HepG2 (cell line): Measurements from ENCODE around the gene ATP6V1C2. TPM values are rescaled to one million over a fixed set of nuclear protein-coding genes. Genes with fewer than 3 reads are reported as not detected.
A peak's percentile ranks its signal among the peaks of the same experiment; 100 is the strongest.

Experiments used
- ATAC-seq: fragments of 200-7000 bp; cut with Tn5 transposase; 3 replicates; pipeline ENCODE4 v1.9.1; 2020; ENCODE audit warnings: mild to moderate bottlenecking, moderate library complexity
- BruUV-seq: library from RNA; stranded (reverse); fragments of 400-500 nt; replicated peaks from 2 replicates; lab custom pipeline; 2021; lab: Mats Ljungman, UMichigan
- CTCF ChIA-PET: fragments of 300-600 bp; formaldehyde crosslinking; extraction: SDS; loops from one replicate; lab custom pipeline; 2021; ENCODE audit warnings: low total read pairs, inconsistent platforms, low intra/inter-chr PET ratio; lab: Yijun Ruan, JAX
- POLR2A ChIA-PET: fragments of 350-600 bp; sonication (Branson Sonifier 250); formaldehyde crosslinking; loops from one replicate; lab custom pipeline; 2020; ENCODE audit warnings: antibody characterized with exemption, inconsistent platforms; lab: Yijun Ruan, JAX
- DNase-seq: peaks from one replicate; pipeline ENCODE4 v3.0.0-alpha.2; 2015; ENCODE audit warnings: low spot score
- FAIRE-seq: peaks from 3 replicates; lab custom pipeline; 2011; peaks lifted over from hg19 to GRCh38; lab: Jason Lieb, UNC
- H2AFZ ChIP-seq: one replicate; pipeline ENCODE4 v1.6.1; 2011; ENCODE audit warnings: low read length, inconsistent platforms
- H3K27ac ChIP-seq: fragments of 300-600 bp; 3 replicates; pipeline ENCODE4 v1.8.0; 2011; ENCODE audit warnings: mixed run types, mild to moderate bottlenecking, mixed read lengths, low read length, inconsistent platforms; ENCODE audit not compliant: insufficient read depth; ENCODE audit errors: extremely low read length
- H3K27me3 ChIP-seq, 2 experiments: fragments of 200-600 bp in 1 of 2; 2 replicates in 1 of 2; 3 replicates in 1 of 2; pipeline versions ENCODE4 v1.6.0 to v1.8.0; 2011; ENCODE audit warnings: low read length in 2 of 2, mild to moderate bottlenecking in 2 of 2, moderate library complexity in 2 of 2, inconsistent platforms in 1 of 2; ENCODE audit not compliant: insufficient read depth in 2 of 2, control insufficient read depth in 1 of 2
- H3K36me3 ChIP-seq, 2 experiments: fragments of 200-600 bp in 1 of 2; replicated peaks in 1 of 2; 2 replicates in 1 of 2; 3 replicates in 1 of 2; pipeline versions ENCODE4 v1.5.1 to v1.8.0; 2011; ENCODE audit warnings: low read length in 2 of 2, inconsistent platforms in 1 of 2; ENCODE audit not compliant: insufficient read depth in 2 of 2, control insufficient read depth in 1 of 2
- H3K4me1 ChIP-seq: 2 replicates; pipeline ENCODE4 v1.5.1; 2012; ENCODE audit warnings: low read length, inconsistent platforms; ENCODE audit not compliant: insufficient read depth
- H3K4me2 ChIP-seq: 2 replicates; pipeline ENCODE4 v1.6.0; 2011; ENCODE audit warnings: low read depth, low read length, inconsistent platforms
- H3K4me3 ChIP-seq, 3 experiments: fragments of 200-600 bp in 1 of 3; sonication (generic), shearing (Covaris generic) in 1 of 3; replicated peaks in 1 of 3; 2 replicates each; pipeline ENCODE4 v1.5.1; 2011 to 2016; ENCODE audit warnings: low read length in 3 of 3, inconsistent platforms in 2 of 3, low read depth in 2 of 3, mild to moderate bottlenecking in 2 of 3, control low read depth in 1 of 3, mixed read lengths in 1 of 3; ENCODE audit not compliant: insufficient read depth in 1 of 3
- H3K79me2 ChIP-seq: one replicate; pipeline ENCODE4 v1.6.1; 2011; ENCODE audit warnings: low read length, inconsistent platforms; ENCODE audit not compliant: insufficient read depth
- H3K9ac ChIP-seq: 2 replicates; pipeline ENCODE4 v1.6.0; 2011; ENCODE audit warnings: mild to moderate bottlenecking, low read depth, low read length, inconsistent platforms; ENCODE audit not compliant: insufficient read depth
- H3K9me3 ChIP-seq: 2 replicates; pipeline ENCODE4 v1.5.1; 2012; ENCODE audit warnings: mild to moderate bottlenecking, low read length
- H4K20me1 ChIP-seq: 2 replicates; pipeline ENCODE4 v1.6.0; 2011; ENCODE audit warnings: inconsistent platforms, mild to moderate bottlenecking, low read length, moderate library complexity; ENCODE audit not compliant: insufficient read depth
- CCDC6 ChIP-seq: sonication (generic); formaldehyde crosslinking; IDR thresholded peaks from 2 replicates; pipeline ENCODE4 v1.8.1; 2022; ENCODE audit warnings: mild to moderate bottlenecking, missing genetic modification reagents, moderate library complexity
- EED ChIP-seq: sonication (generic); formaldehyde crosslinking; IDR thresholded peaks from 2 replicates; pipeline ENCODE4 v1.5.0; 2020; ENCODE audit warnings: mild to moderate bottlenecking, missing genetic modification reagents
- FOXA3 ChIP-seq: IDR thresholded peaks from 2 replicates; pipeline ENCODE4 v1.6.1; 2016; ENCODE audit warnings: missing genetic modification reagents, missing compliant biosample characterization
- GATAD2A ChIP-seq: IDR thresholded peaks from 2 replicates; pipeline ENCODE4 v1.6.1; 2016
- KAT8 ChIP-seq: IDR thresholded peaks from 2 replicates; pipeline ENCODE4 v1.6.1; 2016; ENCODE audit warnings: missing genetic modification reagents, missing compliant biosample characterization
- MAFF ChIP-seq: IDR thresholded peaks from 2 replicates; pipeline ENCODE4 v1.6.1; 2011; ENCODE audit warnings: low read depth, low read length, improper control_type of control experiment
- MAFK ChIP-seq, 2 experiments: IDR thresholded peaks in 1 of 2; conservative IDR thresholded peaks in 1 of 2; 2 replicates each; pipeline ENCODE4 v1.6.1; 2011; ENCODE audit warnings: improper control_type of control experiment in 2 of 2, low read length in 2 of 2
- MYC ChIP-seq: sonication (generic); formaldehyde crosslinking; IDR thresholded peaks from 2 replicates; pipeline ENCODE4 v1.9.0; 2021; ENCODE audit warnings: missing genetic modification reagents, borderline replicate concordance
- NBN ChIP-seq: fragments of 450-650 bp; conservative IDR thresholded peaks from 2 replicates; pipeline ENCODE4 v1.6.1; 2017
- PHF5A ChIP-seq: IDR thresholded peaks from one replicate; pipeline ENCODE4 v1.6.1; 2018; ENCODE audit warnings: low read depth, missing genetic modification reagents; ENCODE audit not compliant: unreplicated experiment
- SP140L ChIP-seq: sonication (generic); formaldehyde crosslinking; IDR thresholded peaks from 2 replicates; pipeline ENCODE4 v1.4.0; 2020; ENCODE audit warnings: missing genetic modification reagents, borderline replicate concordance
- TGIF2 ChIP-seq: IDR thresholded peaks from 2 replicates; pipeline ENCODE4 v1.6.1; 2016; ENCODE audit warnings: control low read depth, missing compliant biosample characterization
- YEATS2 ChIP-seq: sonication (generic); formaldehyde crosslinking; IDR thresholded peaks from 2 replicates; pipeline ENCODE4 v1.4.0; 2020; ENCODE audit warnings: missing genetic modification reagents, borderline replicate concordance
- ZNF17 ChIP-seq: sonication (generic); formaldehyde crosslinking; IDR thresholded peaks from 2 replicates; pipeline ENCODE4 v1.5.0; 2020; ENCODE audit warnings: mild to moderate bottlenecking, missing genetic modification reagents
- ZNF644 ChIP-seq: IDR thresholded peaks from 2 replicates; pipeline ENCODE4 v1.6.1; 2016; ENCODE audit warnings: low read depth
- ZNF761 ChIP-seq: sonication (generic); formaldehyde crosslinking; conservative IDR thresholded peaks from 2 replicates; pipeline ENCODE4 v1.4.0; 2020; ENCODE audit warnings: mild to moderate bottlenecking, missing genetic modification reagents
- WGBS: methylation state at CpG from one replicate; pipeline ENCODE4 v1.1.6; 2017; ENCODE audit warnings: low lambda C conversion rate; 5-methylcytosine and 5-hydroxymethylcytosine counted together
- in situ Hi-C: cut with HindIII; loops from 2 replicates; pipeline ENCODE4 v1.10.0; 2017; ENCODE audit warnings: low pct_unique_long_range_greater_than_20kb; ENCODE audit not compliant: extremely low pct_ligation_motif_present
- intact Hi-C: fragments of 100-400 bp; cut with micrococcal nuclease; formaldehyde crosslinking; loops from one replicate; pipeline ENCODE4 v1.10.0; 2022; ENCODE audit not compliant: unreplicated experiment
- polyA plus RNA-seq, 8 experiments: library from polyadenylated mRNA; depleted of rRNA in 3 of 8; stranded (reverse) in 7 of 8; unstranded in 1 of 8; fragments of >200 nt; fragmentation: Illumina TruSeq in 4 of 8; extraction: Trizol in 4 of 8; gene quantifications; 2 replicates each; pipeline versions ENCODE4 v1.2.1 to v1.2.3, GENCODE V29; 2011 to 2016; ENCODE audit warnings: low read depth in 4 of 8, missing spikeins in 1 of 8, mixed read lengths in 1 of 8; ENCODE audit not compliant: insufficient read depth in 1 of 8
- total RNA-seq, 5 experiments: library from RNA; depleted of rRNA; stranded (reverse); fragments of >200 nt; fragmentation: Illumina TruSeq; extraction: Trizol; gene quantifications; 2 replicates each; pipeline ENCODE4 v1.2.3, GENCODE V29; 2016; ENCODE audit warnings: low read depth in 1 of 5
- TF ChIP-seq, protein P1 (sequence below): sonication (generic); formaldehyde crosslinking; IDR thresholded peaks from 2 replicates; pipeline ENCODE4 v1.8.0; 2022; ENCODE audit warnings: mild to moderate bottlenecking, missing genetic modification reagents; ENCODE audit not compliant: insufficient replicate concordance
- TF ChIP-seq, protein P2 (sequence below): sonication (generic); formaldehyde crosslinking; IDR thresholded peaks from 2 replicates; pipeline ENCODE4 v1.5.1; 2020; ENCODE audit warnings: missing genetic modification reagents, mild to moderate bottlenecking, borderline replicate concordance
- TF ChIP-seq, protein P3 (sequence below): sonication (generic); formaldehyde crosslinking; IDR thresholded peaks from 2 replicates; pipeline ENCODE4 v1.4.0; 2020; ENCODE audit warnings: missing genetic modification reagents

ATP6V1C2 gene
- total and polyA plus RNA-seq, 2 of the 13 experiments (the other 11 are each of a cell fraction or from before 2014, with no cell fraction given) = 0.04 to 0.29 TPM

DNA sequence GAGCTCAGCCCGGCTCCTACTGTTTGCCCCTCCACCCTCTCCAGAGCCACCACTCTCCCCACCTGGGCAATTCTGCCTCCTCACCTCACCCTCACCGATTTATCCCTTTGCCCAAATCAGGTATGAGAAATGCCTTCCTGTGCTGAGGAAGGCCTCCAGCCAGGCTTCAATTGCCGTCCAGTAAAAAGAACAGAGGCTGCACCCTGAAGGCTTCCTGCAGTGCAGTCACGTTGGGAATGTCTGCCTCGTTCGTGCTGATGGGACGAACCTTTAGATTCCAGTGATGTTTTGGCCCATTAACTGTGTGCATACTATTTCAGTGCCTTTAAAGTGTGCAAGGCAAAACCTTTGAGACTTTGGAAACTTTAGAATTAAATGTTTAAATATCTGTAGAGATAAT, 34.2 kb downstream of the ATP6V1C2 start (continued):
- TF ChIP-seq, protein P1, sequence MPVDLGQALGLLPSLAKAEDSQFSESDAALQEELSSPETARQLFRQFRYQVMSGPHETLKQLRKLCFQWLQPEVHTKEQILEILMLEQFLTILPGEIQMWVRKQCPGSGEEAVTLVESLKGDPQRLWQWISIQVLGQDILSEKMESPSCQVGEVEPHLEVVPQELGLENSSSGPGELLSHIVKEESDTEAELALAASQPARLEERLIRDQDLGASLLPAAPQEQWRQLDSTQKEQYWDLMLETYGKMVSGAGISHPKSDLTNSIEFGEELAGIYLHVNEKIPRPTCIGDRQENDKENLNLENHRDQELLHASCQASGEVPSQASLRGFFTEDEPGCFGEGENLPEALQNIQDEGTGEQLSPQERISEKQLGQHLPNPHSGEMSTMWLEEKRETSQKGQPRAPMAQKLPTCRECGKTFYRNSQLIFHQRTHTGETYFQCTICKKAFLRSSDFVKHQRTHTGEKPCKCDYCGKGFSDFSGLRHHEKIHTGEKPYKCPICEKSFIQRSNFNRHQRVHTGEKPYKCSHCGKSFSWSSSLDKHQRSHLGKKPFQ (CRISPR knock-in tag) = no peak
- TF ChIP-seq ZNF761 (CRISPR knock-in tag) (no peak), ZNF17 (CRISPR knock-in tag) (no peak)

DNA sequence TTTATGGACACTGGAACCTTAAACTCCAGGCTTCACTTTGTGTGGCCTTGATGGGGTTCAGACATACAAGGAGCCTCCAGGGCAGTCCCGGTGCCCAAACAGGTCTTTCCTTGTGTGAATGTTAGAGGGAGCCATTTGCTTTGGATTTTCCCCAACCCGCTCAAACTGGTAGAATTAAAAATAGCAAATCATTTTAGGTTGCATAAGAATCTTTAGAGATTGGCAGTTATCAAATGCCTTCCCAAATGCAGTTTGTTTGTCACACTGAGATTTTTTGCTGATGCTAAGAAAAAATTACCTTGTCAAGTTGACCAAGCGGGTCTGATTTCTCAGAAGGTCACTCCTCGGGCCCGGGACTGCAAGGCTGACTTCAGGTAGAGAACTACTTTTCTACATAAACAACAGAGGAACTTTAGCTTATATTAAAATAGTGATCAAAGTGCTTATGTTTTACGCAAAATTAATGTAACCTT, 36.4 kb downstream of the ATP6V1C2 start:
- Histone ChIP-seq H3K27me3 (peaks cover 0 to 39% of the 10 kb centered on the region in 2 experiments; a peak in 3 of 5 replicates), H2AFZ (no peak overlapping the region), H3K9ac (no peak overlapping the region), H3K9me3 (no peaks in the 10 kb centered on the region), H4K20me1 (no peaks in the 10 kb centered on the region), H3K79me2 (no peaks in the 10 kb centered on the region), H3K4me1 (peaks cover 44% of the 10 kb centered on the region), H3K36me3 (no peaks in the 10 kb centered on the region), H3K4me2 (peak overlapping the region; percentile 40), H3K27ac (no peak overlapping the region), H3K4me3 (peak overlapping the region in 1 of 3 experiments; percentile 11; a peak in 1 of 6 replicates)
- ATAC-seq (peak; percentile 10), FAIRE-seq (no peak), DNase-seq (no peak)
- 70% methylated on average over 6 of the region's 6 CpGs for WGBS
- BruUV-seq = no TSS peak
- intact Hi-C loops (no loop called here), in situ Hi-C loops (no loop called here)
- CTCF ChIA-PET = no interaction called here
- POLR2A ChIA-PET = no interaction called here
- no peak for TF ChIP-seq MYC (CRISPR knock-in tag)
- no peak for TF ChIP-seq KAT8 (CRISPR knock-in tag)
- no peak for TF ChIP-seq PHF5A (CRISPR knock-in tag)
- no peak for TF ChIP-seq GATAD2A (CRISPR knock-in tag)
- TF ChIP-seq, protein P2, sequence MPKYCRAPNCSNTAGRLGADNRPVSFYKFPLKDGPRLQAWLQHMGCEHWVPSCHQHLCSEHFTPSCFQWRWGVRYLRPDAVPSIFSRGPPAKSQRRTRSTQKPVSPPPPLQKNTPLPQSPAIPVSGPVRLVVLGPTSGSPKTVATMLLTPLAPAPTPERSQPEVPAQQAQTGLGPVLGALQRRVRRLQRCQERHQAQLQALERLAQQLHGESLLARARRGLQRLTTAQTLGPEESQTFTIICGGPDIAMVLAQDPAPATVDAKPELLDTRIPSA (CRISPR knock-in tag) = no peak
- no peak for TF ChIP-seq ZNF644
- no peak for TF ChIP-seq SP140L (CRISPR knock-in tag)
- peak; percentile 76 for TF ChIP-seq MAFF
- TF ChIP-seq TGIF2 (CRISPR knock-in tag) = no peak
- 0 out of 2 replicates have a peak, but pooled peaks have one; percentile 11 for TF ChIP-seq YEATS2
- TF ChIP-seq FOXA3 (CRISPR knock-in tag) = no peak
- peak; percentile 71 to 81 for TF ChIP-seq MAFK (conservative IDR thresholded peaks at IDR 0.05 in 1 of 2, IDR thresholded peaks at IDR 0.05 in 1 of 2; ENCODE audit: low read length in 2 of 2)
- TF ChIP-seq CCDC6 = peak; percentile 45; the same call in 1 of the 2 replicates
- no peak for TF ChIP-seq NBN
- TF ChIP-seq, protein P3, sequence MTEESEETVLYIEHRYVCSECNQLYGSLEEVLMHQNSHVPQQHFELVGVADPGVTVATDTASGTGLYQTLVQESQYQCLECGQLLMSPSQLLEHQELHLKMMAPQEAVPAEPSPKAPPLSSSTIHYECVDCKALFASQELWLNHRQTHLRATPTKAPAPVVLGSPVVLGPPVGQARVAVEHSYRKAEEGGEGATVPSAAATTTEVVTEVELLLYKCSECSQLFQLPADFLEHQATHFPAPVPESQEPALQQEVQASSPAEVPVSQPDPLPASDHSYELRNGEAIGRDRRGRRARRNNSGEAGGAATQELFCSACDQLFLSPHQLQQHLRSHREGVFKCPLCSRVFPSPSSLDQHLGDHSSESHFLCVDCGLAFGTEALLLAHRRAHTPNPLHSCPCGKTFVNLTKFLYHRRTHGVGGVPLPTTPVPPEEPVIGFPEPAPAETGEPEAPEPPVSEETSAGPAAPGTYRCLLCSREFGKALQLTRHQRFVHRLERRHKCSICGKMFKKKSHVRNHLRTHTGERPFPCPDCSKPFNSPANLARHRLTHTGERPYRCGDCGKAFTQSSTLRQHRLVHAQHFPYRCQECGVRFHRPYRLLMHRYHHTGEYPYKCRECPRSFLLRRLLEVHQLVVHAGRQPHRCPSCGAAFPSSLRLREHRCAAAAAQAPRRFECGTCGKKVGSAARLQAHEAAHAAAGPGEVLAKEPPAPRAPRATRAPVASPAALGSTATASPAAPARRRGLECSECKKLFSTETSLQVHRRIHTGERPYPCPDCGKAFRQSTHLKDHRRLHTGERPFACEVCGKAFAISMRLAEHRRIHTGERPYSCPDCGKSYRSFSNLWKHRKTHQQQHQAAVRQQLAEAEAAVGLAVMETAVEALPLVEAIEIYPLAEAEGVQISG (CRISPR knock-in tag) = no peak
- no peak for TF ChIP-seq EED (CRISPR knock-in tag)
